NCI-H2029 (cell line): ENCODE data around the gene NUDT1.
"Not testable (repeated sequence)": the region's sequence is repeated elsewhere in the genome, so short reads cannot be mapped to it uniquely, and the experiment has no call there.

Experiments used
- DNase-seq: peaks from one replicate; lab custom pipeline; 2025; lab: John Stamatoyannopoulos, UW

The NUDT1 gene

GRCh38 chr7:2269089-2269990 is 27.3 kb downstream of the NUDT1 start:
- DNase-seq: not testable (repeated sequence)

GRCh38 chr7:2269991-2270460 is 28.0 kb downstream of the NUDT1 start:
- DNase-seq: no peak

- DNase-seq: no peak
These were observed 28.5 kb downstream of the NUDT1 start for GRCh38 chr7:2270495-2270894.

GRCh38 chr7:2271273-2272026 is 29.4 kb downstream of the NUDT1 start:
- DNase-seq: no peak

GRCh38 chr7:2272031-2272430 is 30.0 kb downstream of the NUDT1 start:
- no peak for DNase-seq

- no peak for DNase-seq
These were observed 31.8 kb downstream of the NUDT1 start for GRCh38 chr7:2273866-2274265.

GRCh38 chr7:2274666-2275065 is 32.6 kb downstream of the NUDT1 start:
- no peak for DNase-seq

- DNase-seq: no peak
These were observed 33.1 kb downstream of the NUDT1 start for GRCh38 chr7:2275101-2275500.

GRCh38 chr7:2276107-2276506 is 34.1 kb downstream of the NUDT1 start:
- DNase-seq: no peak

- DNase-seq: no peak
These were observed 36.0 kb downstream of the NUDT1 start for GRCh38 chr7:2278026-2278425.

GRCh38 chr7:2279896-2280295 is 37.9 kb downstream of the NUDT1 start:
- no peak for DNase-seq

GRCh38 chr7:2280424-2280823 is 38.4 kb downstream of the NUDT1 start:
- DNase-seq: no peak

- no peak for DNase-seq
These were observed 39.5 kb downstream of the NUDT1 start for GRCh38 chr7:2281541-2281940.

GRCh38 chr7:2282185-2282751 is 40.2 kb downstream of the NUDT1 start:
- DNase-seq: no peak

GRCh38 chr7:2283074-2283473 is 41.0 kb downstream of the NUDT1 start:
- no peak for DNase-seq

GRCh38 chr7:2287745-2288144 is 45.7 kb downstream of the NUDT1 start:
- no peak for DNase-seq

- no peak for DNase-seq
These were observed 46.5 kb downstream of the NUDT1 start for GRCh38 chr7:2288503-2288902.

GRCh38 chr7:2289111-2289586 is 47.1 kb downstream of the NUDT1 start:
- DNase-seq: no peak

- DNase-seq: no peak
These were observed 47.6 kb downstream of the NUDT1 start for GRCh38 chr7:2289621-2290020.

GRCh38 chr7:2290877-2291276 is 48.9 kb downstream of the NUDT1 start:
- no peak for DNase-seq

GRCh38 chr7:2295936-2296620 is 54.1 kb downstream of the NUDT1 start:
- no peak for DNase-seq

- DNase-seq: no peak
These were observed 54.8 kb downstream of the NUDT1 start for GRCh38 chr7:2296832-2297231.
